GM19324 (cell line): ENCODE data around the gene RERE.

ENCODE experiments used
- ATAC-seq: cut with Tn5 transposase; IDR thresholded peaks from one replicate; pipeline ENCODE4 v1.9.1; 2021; ENCODE audit warnings: mild to moderate bottlenecking, moderate library complexity; ENCODE audit not compliant: unreplicated experiment, low FRiP score

RERE gene

DNA sequence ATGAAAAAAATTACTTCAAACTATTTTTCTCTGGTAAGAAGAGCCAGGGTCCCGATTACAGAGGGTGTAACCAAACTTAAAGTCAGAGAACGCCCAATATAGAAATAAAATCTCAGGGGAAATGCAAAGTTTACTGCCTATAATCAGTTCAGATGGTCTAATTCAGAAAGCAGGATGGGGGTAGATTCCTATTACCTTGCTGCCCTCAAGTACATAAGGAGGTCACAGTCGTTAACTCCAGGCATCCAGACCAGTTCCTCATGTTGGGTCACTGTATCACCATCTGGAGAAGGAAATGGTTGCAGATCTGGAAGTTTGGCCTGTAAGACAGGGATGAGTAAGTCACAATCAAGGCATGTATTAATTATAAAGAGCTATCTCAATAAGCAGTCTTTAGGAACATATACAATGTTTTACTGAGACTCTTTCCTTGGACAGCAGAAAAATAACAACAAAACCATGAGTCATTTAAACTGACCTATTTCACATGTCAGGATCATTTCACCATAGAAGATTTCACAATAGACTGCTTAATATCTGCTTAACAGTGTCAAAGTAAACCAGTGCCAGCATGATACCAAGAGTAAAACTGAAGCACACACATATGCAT lies 320.1 kb downstream of the RERE start:
- no peak for ATAC-seq

DNA sequence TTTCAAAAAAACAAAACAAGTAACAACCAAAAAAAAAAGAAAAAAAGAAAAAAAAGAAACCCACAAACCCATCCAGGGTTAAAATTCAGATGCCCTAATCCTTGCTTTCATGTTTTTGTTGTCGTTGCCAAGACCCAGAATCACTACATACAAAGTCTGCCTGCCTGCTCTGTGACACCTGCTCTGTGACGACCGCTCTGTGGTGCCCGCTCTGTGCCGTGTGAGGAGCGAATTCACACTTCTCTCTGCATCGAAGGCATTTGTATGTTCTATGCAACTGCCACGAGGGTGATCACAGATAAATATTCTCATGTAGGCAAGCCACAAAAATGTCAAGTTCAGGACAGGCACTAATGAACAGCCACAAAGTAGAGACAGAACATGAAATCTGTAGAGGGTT lies 321.0 kb downstream of the RERE start:
- no peak for ATAC-seq

DNA sequence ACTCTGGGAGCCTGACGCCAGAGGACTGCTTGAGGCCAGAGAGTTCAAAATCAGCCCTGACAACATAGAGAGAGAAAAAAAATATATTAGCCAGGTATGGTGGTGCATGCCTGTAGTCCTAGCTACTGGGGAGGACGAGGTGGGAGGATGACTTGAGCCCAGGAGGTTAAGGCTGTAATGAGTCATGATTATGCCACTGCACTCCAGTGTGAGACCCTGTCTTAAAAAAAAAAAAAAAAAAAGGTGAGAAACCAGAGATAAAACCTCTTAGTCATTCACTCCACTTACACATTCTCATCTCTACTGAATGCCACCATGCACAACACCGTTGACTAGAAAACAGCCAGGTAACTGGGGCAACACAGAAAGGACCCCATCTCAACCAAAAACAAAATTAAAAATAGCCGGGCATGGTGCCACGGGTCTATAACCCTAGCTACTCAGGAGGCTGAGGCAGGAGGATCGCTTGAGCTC lies 321.5 kb downstream of the RERE start:
- no peak for ATAC-seq

DNA sequence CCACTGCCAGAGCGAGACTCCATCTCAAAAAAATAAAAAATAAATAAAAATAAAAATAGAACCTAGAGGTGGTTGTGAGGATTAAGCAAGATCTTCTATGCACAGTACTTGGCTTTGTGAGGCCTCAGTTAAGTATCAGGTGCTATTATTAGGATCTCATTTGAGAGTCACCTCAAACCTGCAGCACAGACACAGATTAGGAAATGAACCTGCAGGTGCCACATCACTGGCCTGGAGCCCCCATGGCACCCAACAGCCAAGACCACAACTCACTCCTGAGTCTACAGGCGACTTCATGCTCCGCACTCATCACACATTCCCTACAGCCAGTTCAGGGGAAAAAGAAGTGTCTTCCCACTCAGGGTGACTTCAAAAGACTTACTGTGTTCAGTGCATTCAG lies 322.8 kb downstream of the RERE start:
- ATAC-seq, result no peak

DNA sequence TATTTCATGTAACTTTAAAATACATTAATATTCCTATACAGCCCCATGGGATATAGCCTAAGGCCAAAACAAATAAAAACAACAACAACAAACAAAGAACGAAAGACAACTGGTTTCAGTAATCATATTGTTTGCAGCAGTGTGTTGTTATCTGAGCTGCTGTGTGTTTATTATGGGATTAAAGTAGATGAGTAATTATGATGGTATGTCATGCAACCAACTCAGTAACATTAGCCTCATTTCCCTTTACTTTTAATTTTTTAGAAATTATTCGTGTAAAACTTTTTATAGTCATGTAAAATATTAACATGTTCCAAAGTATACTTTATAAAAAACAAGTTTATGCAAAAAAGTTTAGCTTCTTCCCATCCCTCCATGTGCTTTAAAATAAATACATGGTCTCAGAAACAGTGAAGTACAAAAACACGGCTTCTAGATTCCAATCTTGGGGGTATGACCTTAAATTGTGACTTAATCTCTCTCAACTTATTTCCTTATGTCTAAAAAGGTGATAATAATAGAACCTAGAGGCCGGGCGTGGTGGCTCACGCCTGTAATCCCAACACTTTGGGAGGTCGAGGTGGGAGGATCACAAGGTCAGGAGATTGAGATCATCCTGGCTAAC lies 323.4 kb downstream of the RERE start:
- ATAC-seq, result no peak

DNA sequence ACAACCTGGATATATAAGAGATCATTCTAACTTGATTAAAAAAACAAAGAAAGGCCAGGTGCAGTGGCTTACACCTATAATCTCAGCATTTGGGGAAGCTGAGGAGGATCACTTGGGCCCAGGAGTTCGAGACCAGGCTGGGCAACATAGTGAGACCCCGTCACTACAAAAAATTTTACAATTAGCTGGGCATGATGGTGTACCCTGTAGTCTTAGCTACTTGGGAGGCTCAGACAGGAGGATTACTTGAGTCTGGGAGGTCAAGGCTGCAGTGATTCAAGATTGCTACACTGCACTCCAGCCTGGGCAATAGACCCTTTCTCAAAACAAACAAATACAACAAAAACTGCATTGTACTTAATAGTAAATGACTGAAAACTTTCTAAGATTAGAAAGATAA lies 330.2 kb downstream of the RERE start:
- no peak for ATAC-seq

DNA sequence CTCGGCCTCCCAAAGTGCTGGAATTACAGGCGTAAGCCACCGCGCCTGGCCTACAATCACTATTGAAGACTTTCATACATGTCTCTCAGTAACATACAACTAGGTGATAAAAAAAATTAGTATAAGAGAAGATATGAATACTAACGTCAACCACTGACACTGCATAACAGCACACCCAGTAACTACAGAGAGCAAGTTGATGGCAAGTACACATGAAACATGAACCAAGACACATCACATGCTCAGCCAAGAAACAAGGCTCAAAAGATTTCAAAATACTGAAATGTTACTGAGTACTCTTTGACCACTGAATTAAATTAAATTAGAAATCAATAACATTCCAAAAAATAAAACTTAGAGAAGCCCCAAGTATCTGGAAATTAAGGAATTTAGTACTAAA lies 331.4 kb downstream of the RERE start:
- ATAC-seq, result no peak

DNA sequence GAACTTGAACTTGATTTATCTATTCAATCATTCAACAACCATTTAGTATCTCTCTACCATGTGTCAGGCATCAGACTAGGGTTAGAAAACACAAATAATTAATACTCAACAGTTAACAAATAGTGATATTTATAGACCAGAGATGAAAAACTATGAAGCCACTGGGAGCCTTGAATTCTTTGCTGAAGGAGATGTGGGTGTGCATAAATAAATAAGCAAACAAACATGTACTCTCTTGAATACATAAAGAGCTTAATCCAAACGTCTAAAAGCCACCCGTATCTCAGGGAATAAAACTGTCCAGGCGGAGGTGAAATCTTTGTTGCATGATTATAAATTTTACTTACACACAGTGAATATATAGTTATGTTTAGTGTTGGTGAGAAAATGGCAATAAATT lies 333.9 kb downstream of the RERE start:
- ATAC-seq, result no peak

DNA sequence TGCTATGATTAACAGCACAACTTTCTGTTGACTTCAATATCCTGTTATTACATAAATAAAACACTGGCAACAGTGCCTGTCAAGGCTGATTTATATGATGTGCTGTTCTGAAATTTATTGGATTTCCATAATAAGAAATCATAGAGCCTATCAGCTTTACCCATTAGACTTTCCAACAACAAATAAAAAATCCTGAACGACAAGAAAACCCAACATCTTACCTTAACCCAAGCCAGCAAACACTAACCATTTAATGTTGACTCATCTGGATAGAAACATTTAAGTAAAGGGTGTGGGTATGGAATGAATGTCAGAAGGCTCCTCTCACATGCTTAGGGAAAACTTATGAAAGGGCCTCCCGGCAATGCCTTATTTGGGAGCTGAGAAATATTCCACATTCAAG lies 334.5 kb downstream of the RERE start:
- no peak for ATAC-seq

DNA sequence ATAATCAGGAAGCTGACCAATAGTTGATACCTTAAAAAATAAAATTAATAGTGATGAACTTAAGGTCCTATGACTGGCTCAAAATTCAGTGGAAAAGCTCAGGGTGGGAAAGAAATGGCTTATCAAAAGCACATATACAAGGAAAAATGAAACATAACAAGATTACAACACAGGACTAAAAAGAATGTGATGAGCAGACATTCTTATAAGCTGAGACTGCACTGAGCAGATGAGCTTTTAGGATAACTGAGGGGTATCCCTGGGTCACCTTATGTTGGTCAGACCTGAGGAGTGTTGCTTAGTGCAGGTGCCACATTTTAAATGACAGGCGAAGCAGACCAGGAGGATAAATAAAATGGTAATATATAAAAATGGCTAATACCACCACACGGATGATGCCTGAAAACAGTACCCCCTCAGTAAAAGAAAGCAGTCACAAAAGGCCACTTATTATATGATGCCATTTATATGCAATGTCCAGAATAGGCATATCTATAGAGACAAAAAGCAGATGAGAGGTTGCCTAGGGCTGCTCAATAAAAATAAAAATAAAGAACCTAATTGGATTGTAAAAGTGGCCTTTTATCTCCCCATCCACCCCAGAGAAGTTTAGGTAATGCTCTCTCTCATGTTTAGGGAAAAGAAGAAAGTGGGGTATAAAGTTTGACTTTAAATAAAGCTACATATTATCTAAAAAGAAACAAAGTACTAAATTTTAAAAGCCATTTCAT lies 335.6 kb downstream of the RERE start:
- no peak for ATAC-seq

DNA sequence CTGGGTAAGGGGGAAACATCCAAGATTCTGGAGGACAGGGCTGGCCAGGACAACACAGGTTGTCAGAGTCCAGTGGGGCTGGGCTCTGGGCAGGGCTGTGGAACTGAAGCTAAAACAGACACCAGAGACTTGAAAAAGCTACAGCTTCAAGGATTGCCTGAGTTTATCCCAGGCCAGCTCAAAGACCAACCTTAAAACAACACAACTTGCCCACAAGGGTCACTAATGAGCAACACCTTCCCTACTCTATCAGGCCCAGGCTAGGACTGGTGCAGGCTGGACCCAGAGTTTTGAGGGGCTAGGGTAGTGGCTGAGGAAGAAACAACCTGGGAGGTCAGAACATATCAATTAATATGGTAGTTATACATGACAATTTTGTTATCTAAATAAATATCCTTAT lies 338.9 kb downstream of the RERE start:
- no peak for ATAC-seq

DNA sequence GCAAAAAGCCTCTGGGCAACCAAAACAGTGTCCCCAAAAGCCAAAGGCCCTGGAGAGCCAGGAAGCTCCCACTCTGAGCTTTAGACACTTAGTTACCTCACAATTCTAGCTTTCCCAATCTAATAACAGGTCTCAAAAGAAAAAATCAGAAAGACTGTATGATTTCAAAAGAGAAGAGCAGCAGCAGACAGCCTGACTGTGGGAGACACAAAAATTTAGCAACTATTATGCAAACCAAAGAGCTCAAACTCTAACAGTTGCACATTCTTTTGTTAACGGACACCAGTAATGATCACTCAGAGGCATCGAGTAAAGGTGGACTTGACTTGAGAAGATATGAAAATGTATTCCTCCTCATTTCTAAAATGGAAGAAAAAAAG lies 339.5 kb downstream of the RERE start:
- no peak for ATAC-seq

DNA sequence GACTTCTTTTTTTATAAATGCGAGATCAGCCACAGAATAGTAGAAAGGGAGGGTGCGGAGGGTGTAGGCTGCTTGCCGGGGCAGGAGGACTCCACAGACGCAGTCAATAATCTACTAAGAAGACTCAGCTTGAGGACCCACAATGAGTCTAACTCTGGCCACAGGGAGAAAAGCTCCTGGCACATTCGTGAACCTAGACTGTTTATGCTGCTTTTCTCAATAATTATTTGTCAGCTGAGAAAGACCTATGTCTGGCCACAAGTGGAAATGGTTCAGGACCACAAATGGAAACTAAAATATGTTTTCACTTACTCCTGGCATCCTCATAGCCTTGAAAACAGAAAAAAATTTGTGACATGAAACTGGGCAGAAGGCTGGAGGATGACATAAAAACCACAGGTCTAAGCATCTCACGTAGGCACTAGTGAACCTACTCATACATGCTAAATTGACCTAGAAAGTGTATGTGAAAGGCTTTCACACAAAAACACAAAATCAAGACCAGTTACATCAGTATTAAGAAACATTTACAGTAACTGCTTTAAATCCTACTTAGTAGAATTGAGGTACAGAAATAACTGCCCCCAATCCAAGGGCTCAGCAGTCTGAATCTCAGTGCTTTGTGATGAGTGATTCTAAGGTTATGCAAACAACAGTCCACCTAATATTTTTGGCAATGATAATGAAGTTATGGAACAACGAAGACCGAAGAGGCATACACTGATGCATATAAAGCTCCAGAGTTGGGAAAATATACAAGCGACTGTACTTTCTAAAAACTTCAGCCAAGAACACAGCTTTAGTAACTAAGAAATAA lies 340.1 kb downstream of the RERE start:
- peak; percentile 66 for ATAC-seq

DNA sequence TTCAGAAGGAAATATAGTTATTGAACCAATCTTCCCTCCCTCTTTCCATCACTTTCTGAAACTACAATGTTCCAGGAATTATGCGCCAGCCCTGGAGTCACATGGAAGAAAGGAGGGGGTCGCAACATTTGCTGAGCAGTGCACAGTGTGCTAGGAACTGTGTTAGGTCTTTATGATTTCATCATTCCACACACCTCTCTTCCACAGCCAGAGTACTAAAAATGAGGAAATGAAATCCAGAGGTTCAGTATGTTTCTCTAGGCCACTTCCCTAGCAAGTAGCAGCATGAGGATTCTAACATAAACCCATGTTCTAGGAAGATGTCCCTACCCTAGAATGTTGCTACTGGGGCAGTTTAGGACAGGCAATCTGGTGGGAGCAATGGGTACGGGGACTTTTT lies 341.4 kb downstream of the RERE start:
- ATAC-seq, result no peak

DNA sequence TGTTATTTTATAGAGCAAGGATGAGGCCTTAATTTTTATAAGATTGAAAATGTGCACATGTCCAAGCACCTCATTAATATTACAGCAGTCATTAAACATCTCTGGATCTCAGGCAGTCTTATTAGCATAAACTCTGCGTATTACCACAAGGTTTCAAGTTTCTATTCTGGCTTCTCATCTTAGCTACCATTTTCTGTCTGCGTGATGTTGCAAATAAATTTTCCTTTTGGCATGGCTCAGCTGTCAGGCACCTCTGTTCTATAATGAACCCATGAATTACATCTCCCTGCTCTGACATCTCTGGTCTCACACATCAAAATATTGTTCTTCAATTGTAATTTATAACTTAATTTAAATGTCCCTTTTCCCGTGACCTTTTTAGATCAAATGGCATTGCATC lies 343.1 kb downstream of the RERE start:
- no peak for ATAC-seq

DNA sequence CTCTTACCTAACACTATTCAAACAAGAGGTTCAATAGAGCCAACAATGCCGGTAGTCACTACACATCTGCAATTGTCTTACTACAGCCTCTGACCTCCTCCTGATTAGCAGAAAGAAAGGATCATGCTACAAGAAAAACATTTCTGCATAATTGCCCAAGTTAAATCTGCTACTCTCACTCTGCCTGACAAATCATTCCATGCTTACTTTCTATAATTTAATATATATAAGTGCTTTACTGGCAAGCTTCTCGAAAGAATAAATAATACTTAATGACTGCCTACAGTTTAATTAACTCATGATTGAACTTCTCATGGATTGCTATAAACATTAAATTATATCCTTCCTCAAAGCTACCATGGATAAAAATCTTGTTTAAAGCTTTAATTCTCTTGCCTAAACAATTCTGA lies 343.5 kb downstream of the RERE start:
- ATAC-seq, result no peak

DNA sequence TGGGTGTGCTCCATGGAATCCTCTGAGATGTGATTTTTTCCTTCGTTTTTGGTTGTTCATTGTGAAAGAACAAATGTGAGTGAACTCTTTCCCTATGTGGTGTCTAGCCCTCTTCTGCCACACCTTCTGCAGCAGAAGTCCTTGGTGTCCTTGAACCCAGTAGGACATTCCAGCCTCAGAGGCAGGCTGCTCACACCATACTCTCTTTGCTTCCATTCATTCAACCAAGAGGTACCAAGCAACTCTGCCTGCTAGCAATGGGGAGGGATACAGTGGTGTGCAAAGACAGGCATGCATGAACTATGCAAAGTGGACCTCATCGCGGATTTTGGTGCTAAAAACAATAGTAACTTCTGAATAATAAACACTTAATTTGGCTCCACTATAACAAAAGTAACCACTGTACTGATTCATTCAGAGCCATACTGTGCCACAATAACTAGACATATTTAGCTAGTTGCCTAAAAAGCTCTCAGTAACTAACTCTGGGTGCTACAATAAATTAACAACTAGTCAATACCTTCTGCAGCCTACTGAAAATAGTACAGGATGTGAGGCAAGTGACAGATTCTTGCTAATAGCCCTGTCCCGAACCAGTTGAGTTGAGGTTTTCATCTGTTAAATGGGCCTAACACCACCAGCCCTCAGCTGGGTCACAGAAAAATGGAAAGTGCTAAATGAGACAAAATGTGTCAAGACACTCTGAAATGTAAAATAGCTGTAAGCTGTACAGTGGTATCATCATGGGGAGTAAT lies 344.1 kb downstream of the RERE start:
- no peak for ATAC-seq

DNA sequence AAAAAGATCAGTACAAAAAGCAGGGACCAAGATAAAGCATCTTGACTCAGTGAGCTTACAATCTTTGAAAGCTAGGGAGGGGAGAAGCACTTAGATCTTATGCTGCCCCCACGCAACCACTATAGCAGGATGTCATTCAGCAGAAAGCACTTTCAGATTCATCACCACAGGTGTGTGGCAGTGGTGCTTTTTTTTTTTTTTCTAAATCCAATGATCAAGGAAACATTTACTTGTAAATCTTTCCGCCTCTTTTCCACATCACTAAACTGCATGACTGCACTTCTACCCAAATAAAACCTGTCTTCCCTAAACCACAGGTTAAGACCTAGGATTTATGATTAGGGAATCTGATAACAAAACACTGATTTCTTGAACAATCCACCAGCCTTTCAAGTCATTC lies 344.8 kb downstream of the RERE start:
- no peak for ATAC-seq

DNA sequence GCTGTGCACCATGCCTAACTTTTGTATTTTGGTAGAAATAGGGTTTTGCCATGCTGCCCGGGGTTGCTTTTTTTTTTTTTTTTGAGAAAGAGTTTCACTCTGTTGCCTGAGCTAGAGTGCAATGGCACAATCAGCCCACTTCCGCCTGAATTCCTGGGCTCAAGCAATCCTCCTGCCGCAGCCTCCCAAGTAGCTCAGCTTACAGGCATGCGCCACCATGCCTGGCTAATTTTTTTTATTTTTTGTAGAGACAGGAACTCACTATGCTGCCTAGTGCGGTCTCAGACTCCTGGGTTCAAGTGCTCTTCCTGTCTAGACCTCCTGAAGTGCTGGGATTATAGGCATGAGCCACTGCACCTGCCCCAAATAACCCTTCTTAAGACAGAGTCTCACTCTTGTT lies 346.0 kb downstream of the RERE start:
- ATAC-seq, result no peak

DNA sequence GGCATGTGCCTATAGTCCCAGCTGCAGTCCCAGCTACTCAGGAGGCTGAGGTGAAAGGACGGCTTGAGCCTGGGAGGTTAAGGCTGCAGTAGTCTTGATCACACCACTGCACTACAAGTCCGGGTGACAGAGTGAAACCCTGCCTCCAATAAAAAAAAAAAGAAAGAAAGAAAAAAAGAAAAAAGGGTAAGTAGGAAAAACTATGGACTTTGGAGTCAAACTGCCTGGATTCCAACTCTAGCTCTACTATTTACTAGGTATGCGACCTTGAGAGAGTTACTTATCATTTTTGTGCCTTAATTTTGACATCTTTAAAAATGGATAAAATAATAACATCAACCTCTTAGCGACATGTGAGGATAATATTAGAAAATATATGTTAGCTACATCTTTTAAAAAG lies 348.7 kb downstream of the RERE start:
- no peak for ATAC-seq
